ENCODE results near the gene HERC6.

DNA sequence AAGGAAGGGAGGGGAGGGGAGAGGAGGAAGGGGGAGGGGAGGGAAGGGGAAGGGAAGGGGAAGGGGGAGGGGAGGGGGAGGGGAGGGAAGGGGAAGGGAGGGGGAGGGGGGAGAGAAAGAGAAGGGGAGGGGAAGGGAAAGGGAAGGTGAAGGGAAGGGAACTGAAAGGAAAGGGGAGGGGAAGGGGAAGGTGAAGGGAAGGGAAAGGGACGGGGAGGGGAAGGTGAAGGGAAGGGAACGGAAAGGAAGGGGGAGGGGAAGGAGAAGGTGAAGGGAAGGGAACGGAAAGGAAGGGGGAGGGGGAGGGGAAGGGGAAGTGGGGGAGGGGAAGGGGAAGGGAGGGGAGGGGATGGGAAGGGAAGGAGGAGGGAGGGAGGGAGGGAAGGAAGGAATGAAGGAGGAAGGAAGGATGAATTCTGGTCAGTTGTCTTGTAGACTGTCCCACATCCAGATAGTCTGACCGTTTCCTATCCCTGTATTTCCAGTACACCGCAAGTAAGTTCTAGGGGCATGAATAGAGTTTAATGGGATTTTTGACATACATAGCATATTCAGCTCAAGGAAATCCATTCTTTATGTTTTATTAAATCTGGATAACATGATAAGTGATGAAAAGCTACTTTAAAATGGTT, 98.7 kb downstream of the HERC6 start:
- TF ChIP-seq, protein P1, sequence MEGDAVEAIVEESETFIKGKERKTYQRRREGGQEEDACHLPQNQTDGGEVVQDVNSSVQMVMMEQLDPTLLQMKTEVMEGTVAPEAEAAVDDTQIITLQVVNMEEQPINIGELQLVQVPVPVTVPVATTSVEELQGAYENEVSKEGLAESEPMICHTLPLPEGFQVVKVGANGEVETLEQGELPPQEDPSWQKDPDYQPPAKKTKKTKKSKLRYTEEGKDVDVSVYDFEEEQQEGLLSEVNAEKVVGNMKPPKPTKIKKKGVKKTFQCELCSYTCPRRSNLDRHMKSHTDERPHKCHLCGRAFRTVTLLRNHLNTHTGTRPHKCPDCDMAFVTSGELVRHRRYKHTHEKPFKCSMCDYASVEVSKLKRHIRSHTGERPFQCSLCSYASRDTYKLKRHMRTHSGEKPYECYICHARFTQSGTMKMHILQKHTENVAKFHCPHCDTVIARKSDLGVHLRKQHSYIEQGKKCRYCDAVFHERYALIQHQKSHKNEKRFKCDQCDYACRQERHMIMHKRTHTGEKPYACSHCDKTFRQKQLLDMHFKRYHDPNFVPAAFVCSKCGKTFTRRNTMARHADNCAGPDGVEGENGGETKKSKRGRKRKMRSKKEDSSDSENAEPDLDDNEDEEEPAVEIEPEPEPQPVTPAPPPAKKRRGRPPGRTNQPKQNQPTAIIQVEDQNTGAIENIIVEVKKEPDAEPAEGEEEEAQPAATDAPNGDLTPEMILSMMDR (conservative IDR thresholded peaks at IDR 0.05; ENCODE audit: low read length) = no peak
- TF ChIP-seq EZH2phosphoT487 (IDR thresholded peaks at IDR 0.05; ENCODE audit: borderline replicate concordance) = no peak
